ENCODE measurements around the gene TTF1. TPM values are rescaled to one million over a fixed set of nuclear protein-coding genes. Genes with fewer than 3 reads are reported as not detected.

The TTF1 gene, protein sequence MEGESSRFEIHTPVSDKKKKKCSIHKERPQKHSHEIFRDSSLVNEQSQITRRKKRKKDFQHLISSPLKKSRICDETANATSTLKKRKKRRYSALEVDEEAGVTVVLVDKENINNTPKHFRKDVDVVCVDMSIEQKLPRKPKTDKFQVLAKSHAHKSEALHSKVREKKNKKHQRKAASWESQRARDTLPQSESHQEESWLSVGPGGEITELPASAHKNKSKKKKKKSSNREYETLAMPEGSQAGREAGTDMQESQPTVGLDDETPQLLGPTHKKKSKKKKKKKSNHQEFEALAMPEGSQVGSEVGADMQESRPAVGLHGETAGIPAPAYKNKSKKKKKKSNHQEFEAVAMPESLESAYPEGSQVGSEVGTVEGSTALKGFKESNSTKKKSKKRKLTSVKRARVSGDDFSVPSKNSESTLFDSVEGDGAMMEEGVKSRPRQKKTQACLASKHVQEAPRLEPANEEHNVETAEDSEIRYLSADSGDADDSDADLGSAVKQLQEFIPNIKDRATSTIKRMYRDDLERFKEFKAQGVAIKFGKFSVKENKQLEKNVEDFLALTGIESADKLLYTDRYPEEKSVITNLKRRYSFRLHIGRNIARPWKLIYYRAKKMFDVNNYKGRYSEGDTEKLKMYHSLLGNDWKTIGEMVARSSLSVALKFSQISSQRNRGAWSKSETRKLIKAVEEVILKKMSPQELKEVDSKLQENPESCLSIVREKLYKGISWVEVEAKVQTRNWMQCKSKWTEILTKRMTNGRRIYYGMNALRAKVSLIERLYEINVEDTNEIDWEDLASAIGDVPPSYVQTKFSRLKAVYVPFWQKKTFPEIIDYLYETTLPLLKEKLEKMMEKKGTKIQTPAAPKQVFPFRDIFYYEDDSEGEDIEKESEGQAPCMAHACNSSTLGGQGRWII
- total RNA-seq: 2.9 and 6.4 TPM in 2 replicates

DNA sequence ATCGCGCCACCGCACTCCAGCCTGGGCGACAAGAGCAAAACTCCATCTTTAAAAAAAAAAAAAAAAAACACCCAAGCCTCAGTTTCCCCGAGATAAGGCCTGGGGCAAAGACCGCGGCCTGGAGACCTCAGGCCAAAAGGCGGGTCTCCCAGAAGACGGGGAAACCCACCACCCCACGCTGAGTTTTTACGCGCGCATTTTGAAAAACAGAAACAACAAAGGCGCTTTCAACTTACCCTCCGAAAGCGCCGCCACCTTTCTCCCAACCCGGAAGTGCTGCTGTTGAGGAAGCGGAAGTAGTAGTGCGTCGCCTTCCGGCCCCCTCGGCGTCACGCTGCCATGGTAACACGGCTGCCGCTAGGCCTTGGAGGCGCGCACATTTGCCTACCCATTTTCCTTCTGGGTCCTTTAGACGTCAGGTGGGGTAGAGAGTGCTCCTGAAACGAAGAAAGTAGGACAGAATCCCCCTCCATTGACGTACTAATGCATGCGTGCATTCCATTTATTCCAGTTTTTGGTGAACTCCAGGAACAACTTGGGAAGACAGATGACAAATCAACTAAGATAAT lies at the start of gene TTF1:
Gene TTF1, minus strand, starts transcription at position 287 of the 569 bp plus-strand sequence. CDS start 4,019 bp downstream, outside the sequence.

DNA sequence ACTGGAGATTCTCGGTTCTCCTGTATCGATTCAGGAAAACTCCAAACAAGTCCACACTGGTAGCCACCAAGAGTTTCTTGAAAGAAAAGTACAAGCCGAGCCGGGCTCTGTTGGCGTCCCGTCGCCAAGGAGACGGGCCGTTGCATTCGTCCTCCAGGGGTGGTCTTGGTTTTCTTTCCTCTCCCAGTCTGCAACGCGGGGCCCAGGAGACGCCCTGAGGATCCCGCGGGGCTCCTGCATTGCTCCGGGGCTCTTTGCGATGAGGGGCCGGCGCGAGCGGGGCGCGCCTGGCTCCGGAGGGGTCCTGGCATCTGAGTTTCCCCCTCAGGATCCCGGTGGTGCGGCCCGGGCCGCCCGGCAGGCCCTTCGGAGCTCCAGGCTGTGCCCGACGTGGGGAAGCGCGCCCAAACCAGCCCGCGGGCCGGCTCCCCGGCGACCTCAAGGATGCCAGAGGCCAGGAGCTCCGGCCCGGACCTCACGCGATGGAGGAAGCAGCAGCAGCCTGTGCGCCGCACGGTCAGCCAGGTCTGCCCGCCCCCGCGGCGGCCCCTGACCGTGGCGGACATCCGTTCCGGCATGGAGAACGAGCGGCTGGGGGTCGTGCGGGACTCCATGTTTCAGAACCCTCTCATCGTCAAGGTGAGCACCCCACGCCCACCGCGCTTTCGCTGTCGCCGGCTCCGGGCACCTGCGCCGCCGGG lies 3.3 kb upstream of the TTF1 start, which contains the start of gene CFAP77:
Gene CFAP77, plus strand, starts transcription at position 384 of the 701 bp plus-strand sequence. Its CDS starts 61 bp downstream, at position 445.

DNA sequence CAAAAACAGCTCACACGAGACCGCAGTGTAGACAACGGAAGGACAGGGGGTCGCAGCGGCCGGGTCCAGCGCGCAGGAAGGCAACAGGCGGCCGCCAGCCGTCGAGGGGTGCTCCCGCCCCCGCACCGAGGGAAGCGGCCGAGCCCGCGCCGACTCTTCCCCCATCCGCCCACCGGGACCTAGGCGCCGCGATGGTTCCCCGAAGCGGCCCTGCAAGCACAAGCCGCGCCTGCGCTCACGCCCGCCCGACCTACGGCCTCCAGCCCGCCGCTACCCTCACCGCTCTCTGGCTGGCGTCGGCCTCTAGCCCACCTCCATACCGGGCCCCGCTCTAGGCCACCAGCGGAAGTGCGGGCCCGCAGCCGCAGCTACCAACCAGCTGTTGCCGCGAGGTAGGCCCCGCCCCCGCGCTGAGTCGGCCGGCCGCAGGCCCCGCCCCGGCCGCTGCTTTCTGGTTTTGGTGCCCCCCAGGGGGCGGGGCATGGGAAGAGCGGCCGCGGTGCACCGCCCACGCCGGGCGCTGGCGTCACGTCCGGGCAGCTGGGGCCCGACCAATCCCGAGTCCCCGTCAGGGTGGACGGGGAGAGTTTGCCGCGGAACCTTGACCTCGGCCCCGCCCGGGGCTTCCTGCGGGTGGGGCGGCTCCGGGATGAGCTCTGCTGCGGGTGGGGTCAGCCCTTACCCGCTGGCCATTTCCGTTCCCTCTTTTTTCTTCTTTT lies 51.8 kb downstream of the TTF1 start, which contains the start of gene SETX:
Gene SETX, minus strand, starts transcription at position 350 of the 719 bp plus-strand sequence. CDS start 5,558 bp downstream, outside the sequence.

Other genes starting within 250 kb of the TTF1 start
- gene NTNG2, start 244.8 kb downstream of the TTF1 start, total RNA-seq: under 0.01 and 1.1 TPM in 2 replicates
- gene SETX, start 51.9 kb downstream of the TTF1 start, total RNA-seq: 22.7 and 25.5 TPM in 2 replicates
- gene CFAP77, start 3.4 kb upstream of the TTF1 start, total RNA-seq: not detected in 2 replicates
- not detected in 2 replicates for gene BARHL1, start 175.8 kb upstream of the TTF1 start, total RNA-seq